Stimulated activated CD4-positive, alpha-beta T cell treated with anti-CD3 and anti-CD28 coated beads, Interleukin-12 subunit alpha, Interleukin-12 subunit beta, amount 100 ng/mL, for 48 hours (primary cell): ENCODE data around the gene HOXC11.

Source experiments
- DNase-seq, 3 donors: peaks; one replicate each; pipeline ENCODE4 v3.0.0-alpha.2; 2020; ENCODE audit warnings: low read depth in 2 of 3, low spot score in 1 of 3

The HOXC11 gene

GRCh38 chr12:53973236-53974042 is 513 bp downstream of the HOXC11 start:
- DNase-seq, result no peak

- DNase-seq, result no peak
Measured at GRCh38 chr12:53974084-53975063, 1.4 kb downstream of the HOXC11 start, which contains the start of gene HOTAIR. TSS of gene HOTAIR (minus strand) at chr12:53974954.

- no peak for DNase-seq
Measured at GRCh38 chr12:53975064-53975471, 2.1 kb downstream of the HOXC11 start.

- DNase-seq, result no peak
Measured at GRCh38 chr12:53975479-53976152, 2.7 kb downstream of the HOXC11 start.

- no peak for DNase-seq
Measured at GRCh38 chr12:53976172-53976822, 3.4 kb downstream of the HOXC11 start.

- DNase-seq, result no peak
Measured at GRCh38 chr12:53976823-53977595, 4.1 kb downstream of the HOXC11 start.

GRCh38 chr12:53977596-53978445 is 4.9 kb downstream of the HOXC11 start:
- DNase-seq, result no peak

- DNase-seq, result no peak
Measured at GRCh38 chr12:53978477-53979356, 5.8 kb downstream of the HOXC11 start.

- DNase-seq, result no peak
Measured at GRCh38 chr12:53980104-53980801, 7.3 kb downstream of the HOXC11 start.

- DNase-seq, result no peak
Measured at GRCh38 chr12:53980802-53981496, 8.0 kb downstream of the HOXC11 start.

GRCh38 chr12:53981634-53982565 is 9.0 kb downstream of the HOXC11 start:
- no peak for DNase-seq

- DNase-seq, result no peak
Measured at GRCh38 chr12:53982648-53983567, 10.0 kb downstream of the HOXC11 start.

- DNase-seq, result no peak
Measured at GRCh38 chr12:53983568-53983949, 10.6 kb downstream of the HOXC11 start.

- no peak for DNase-seq
Measured at GRCh38 chr12:53983950-53984572, 11.1 kb downstream of the HOXC11 start.
